Body of pancreas (tissue), 4 donors: Measurements from ENCODE around the gene DDR2.
A peak's percentile ranks its signal among the peaks of the same experiment; 100 is the strongest.

Source experiments
- CTCF ChIP-seq, 7 experiments: fragments of 450-650 bp in 4 of 7; fragments of 200-600 bp in 3 of 7; sonication (generic) in 3 of 7; IDR thresholded peaks; one replicate each; pipeline ENCODE4 v1.5.1; 2016 to 2019; ENCODE audit warnings: antibody characterized with exemption in 7 of 7
- POLR2A ChIP-seq, 3 donors: fragments of 450-650 bp; IDR thresholded peaks; one replicate each; pipeline ENCODE4 v1.6.1; 2016; ENCODE audit warnings: antibody characterized with exemption in 3 of 3, mild to moderate bottlenecking in 2 of 3

GRCh38 chr1:162732566-162733335 lies 100.5 kb downstream of the DDR2 start:
- TF ChIP-seq POLR2A (IDR thresholded peaks at IDR 0.05): peak in 1 of 3 donors; percentile 23
- TF ChIP-seq CTCF (IDR thresholded peaks at IDR 0.05): no peak
